ENCODE data around the gene ZFHX2. TPM values are rescaled to one million over a fixed set of nuclear protein-coding genes. Genes with fewer than 3 reads are reported as not detected.

The ZFHX2 gene
- total RNA-seq, 1 experiment from 2014 or later: 19.4 TPM

- peaks cover 3% of the 10 kb centered on the region for H3K23me2 ChIP-seq (ENCODE audit: insufficient read length, low read depth, low read length, poor library complexity, severe bottlenecking)
- peak overlapping the region; percentile 72 for H3K18ac ChIP-seq (ENCODE audit: insufficient read length, low read depth, low read length)
- Mint-ChIP-seq H3K36me3 (ENCODE audit: insufficient read depth in 1 of 3, low read depth in 3 of 3) (peaks cover 13 to 30% (median 13%) of the 10 kb centered on the region in 3 experiments; a peak in 6 of 7 replicates), H3K27ac (peak overlapping the region; percentile 95 to 98 (median 95)), H3K9me3 (no peaks in the 10 kb centered on the region), H3K27me3 (ENCODE audit: low read depth) (no peaks in the 10 kb centered on the region; the same call in 1 of the 2 replicates), H3K4me3 (peak overlapping the region; percentile 54 to 57), H3K4me1 (peaks cover 20 to 24% of the 10 kb centered on the region in 2 experiments)
- H3K4ac ChIP-seq (ENCODE audit: low read depth, low read length): no peak overlapping the region
- H4K8ac ChIP-seq (replicated peaks; ENCODE audit: insufficient read length, low read depth, low read length): no peak overlapping the region
- no peaks in the 10 kb centered on the region for H3K79me1 ChIP-seq (ENCODE audit: insufficient read depth, low read depth, low read length, poor library complexity, severe bottlenecking)
- H3K79me2 ChIP-seq (ENCODE audit: insufficient read depth, low read length): peaks cover 4% of the 10 kb centered on the region; the same call in 1 of the 2 replicates
- no peak overlapping the region for H4K91ac ChIP-seq (ENCODE audit: insufficient read length, low read depth, low read length)
- peak overlapping the region; percentile 90; the same call in 1 of the 2 replicates for H3K14ac ChIP-seq (ENCODE audit: insufficient read depth, low read length)
- no peak overlapping the region for H3K23ac ChIP-seq (ENCODE audit: insufficient read length, low read depth, low read length)
- H2BK120ac ChIP-seq (ENCODE audit: low read depth, low read length, poor library complexity, severe bottlenecking): no peak overlapping the region
- H2BK15ac ChIP-seq (ENCODE audit: low read depth, low read length): no peak overlapping the region
- no peaks in the 10 kb centered on the region for H3K9me3 ChIP-seq (ENCODE audit: control insufficient read depth, low read depth, low read length)
- TF ChIP-seq CTCF (conservative IDR thresholded peaks at IDR 0.05): no peak
- no peak overlapping the region for H2BK12ac ChIP-seq (ENCODE audit: insufficient read length, low read depth, low read length)
- WGBS (ENCODE audit: extremely low coverage, insufficient read length, low lambda C conversion rate): no CpG with 5 or more reads among the region's 25 CpGs
- H2BK5ac ChIP-seq (ENCODE audit: insufficient read length, low read length): peak overlapping the region; percentile 30
- no peak overlapping the region for H3K56ac ChIP-seq (ENCODE audit: insufficient read length, low read depth, low read length)
- H3T11ph ChIP-seq (ENCODE audit: low read length): peak overlapping the region; percentile 21
- H3K27ac ChIP-seq (ENCODE audit: insufficient read length, low read depth, low read length): peak overlapping the region; percentile 87
- no peak overlapping the region for H2BK20ac ChIP-seq (ENCODE audit: low read depth, low read length, poor library complexity, severe bottlenecking)
- DNase-seq: peak; percentile 91
- no peak overlapping the region for H2AK5ac ChIP-seq (ENCODE audit: insufficient read length, low read length)
- H3K9ac ChIP-seq (ENCODE audit: extremely low read depth, insufficient read length, low read length): peak overlapping the region; percentile 36
- peaks cover 45% of the 10 kb centered on the region; the same call in 1 of the 2 replicates for H3K4me1 ChIP-seq (ENCODE audit: insufficient read depth, low read length)
- peak overlapping the region; percentile 60 for H4K5ac ChIP-seq (ENCODE audit: insufficient read length, low read depth, low read length)
- H4K20me1 ChIP-seq (ENCODE audit: control insufficient read depth, insufficient read depth, insufficient read length): no peaks in the 10 kb centered on the region
- H2AFZ ChIP-seq (ENCODE audit: low read length): no peak overlapping the region
- H3K4me2 ChIP-seq (ENCODE audit: insufficient read depth, insufficient read length, low read length): peak overlapping the region; percentile 45
- H3K27me3 ChIP-seq (ENCODE audit: insufficient read depth, low read length): no peaks in the 10 kb centered on the region
Observed at GRCh38 chr14:23544511-23545447, 6.8 kb downstream of the ZFHX2 start.

All from H9 (cell line).